ENCODE data around the gene IL9R.
"Not testable (repeated sequence)": the region's sequence is repeated elsewhere in the genome, so short reads cannot be mapped to it uniquely, and the experiment has no call there.

Gene IL9R

DNA sequence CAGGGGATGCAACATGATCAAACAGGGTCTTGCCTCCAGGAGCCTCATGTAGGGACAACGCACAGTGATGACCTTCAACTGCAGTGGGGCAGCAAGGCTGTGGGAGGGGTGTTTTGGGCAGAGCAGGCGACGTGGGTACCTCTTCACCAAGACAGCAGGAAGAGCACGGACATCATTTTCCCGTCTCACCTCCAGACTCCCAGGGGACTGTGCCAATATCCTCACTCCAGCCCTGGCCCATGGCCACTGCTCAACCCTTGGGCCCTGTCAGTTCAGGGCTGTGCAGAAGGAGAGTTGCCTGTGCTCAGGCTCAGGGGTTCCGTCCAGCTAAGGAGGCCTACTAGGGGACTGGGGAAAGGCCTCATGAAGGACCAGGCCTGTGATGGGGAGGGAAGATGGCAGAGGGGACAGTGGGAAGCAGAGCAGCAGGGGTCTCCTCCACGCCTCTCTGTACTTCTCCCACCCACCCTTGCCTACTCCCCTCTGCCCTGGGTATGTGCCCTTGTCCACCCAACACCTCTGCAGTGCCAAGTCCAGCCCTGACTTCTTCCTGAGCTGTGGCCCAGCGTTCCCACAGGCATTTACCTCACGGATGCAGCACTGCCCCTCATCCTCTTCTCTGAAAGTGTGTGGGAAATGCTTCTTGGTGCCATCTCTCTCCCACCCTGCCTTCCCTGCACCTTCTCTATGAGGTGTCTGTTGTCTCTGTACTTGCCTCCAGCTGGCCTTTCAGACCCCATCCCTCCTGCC lies 1.4 kb downstream of the IL9R start:
- no peak for DNase-seq (ENCODE audit: low spot score)

DNA sequence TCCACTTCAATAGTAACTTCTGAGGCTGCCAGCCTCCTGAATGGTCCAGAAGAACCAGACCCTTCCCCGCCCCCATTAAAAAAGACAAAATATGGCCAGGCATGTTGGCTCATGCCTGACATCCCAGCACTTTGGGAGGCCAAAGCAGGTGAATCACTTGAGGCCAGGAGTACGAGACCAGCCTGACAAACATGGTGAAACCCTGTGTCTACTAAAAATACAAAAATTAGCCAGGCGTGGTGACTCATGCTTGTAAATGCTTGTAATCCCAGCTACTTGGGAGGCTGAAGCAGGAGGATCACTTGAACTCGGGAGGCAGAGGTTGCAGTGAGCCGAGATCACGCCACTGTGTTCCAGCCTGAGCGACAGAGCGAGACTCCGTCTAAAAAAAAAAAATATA lies 2.3 kb downstream of the IL9R start:
- DNase-seq (ENCODE audit: low spot score) = not testable (repeated sequence)

DNA sequence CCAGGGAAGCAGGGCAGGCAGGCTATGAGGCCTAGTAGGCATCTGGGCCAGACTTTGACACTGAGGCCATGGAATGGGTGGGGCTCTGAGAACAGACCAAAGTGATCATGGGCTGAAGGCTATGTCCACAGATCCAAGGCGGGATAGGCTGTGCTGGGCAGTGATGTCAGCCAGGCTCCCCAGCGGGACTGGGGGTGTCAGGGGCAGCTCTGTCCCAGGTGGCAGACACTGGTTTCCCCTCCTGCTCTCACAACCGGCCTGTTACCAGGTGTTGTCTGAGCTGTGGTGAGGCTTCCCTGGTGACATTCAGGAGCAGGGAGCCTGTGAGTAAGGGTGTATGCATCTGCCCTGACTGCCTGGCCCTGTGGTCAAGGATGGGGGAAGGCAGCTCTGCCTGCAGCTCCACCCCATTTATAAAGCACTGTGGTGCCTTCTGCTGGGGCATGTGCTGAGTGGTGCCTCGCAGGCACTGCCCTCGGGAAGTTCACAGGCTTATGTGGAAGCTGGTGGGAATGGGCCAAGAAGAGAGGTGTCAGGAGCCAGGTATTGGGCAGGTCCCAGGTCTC lies 2.9 kb downstream of the IL9R start:
- no peak for DNase-seq (ENCODE audit: low spot score)

DNA sequence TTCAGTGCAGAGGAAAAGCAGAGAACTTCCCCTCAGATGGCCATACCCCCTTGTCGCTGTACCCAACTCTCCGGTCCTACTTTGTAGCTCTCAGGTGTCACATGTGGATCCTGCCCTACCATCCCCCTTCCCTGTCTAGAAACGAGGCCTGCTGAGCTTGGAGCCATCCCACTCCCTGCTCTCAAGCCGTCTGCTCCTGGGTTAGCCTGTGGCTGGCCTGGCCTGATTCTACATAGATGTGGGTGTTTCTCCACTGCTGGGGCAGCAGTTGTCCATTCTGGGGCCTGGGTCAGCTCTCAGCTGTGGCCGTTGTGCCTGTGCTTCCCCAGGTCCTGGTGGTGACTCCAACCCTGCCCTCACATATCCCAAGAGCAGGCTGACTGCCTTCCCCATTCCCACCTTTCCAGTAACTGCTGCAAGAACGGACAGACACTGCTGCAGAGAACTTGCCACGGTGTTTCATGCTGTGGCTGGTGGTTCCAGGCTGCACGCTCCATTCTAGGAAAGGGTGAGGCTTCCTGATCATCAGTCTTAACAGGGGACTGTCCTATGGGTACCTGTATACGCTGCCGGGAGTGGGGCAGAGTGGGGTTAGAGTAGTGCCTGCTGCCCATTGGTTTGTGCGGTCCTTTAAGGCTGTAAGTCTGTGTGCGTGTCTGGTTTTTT lies 3.6 kb downstream of the IL9R start:
- DNase-seq (ENCODE audit: low spot score) = no peak

DNA sequence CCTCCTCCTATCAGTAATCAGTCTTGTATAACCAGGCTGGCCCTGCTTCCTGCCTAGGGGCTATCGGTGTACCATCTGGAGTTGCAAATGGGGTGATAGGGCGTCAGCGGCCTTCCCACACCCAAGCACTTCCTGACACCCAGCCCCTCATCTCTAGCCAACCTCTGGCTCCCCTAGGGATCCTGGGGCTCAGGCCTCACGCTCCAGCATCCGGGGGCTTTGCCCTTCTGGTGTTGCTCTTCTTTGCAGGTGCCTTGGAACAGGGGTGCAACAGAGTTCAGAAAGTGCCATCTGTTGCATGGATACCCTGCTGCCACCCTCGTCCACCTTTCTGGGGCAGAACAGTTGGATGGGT lies 4.1 kb downstream of the IL9R start:
- no peak for DNase-seq (ENCODE audit: low spot score)

DNA sequence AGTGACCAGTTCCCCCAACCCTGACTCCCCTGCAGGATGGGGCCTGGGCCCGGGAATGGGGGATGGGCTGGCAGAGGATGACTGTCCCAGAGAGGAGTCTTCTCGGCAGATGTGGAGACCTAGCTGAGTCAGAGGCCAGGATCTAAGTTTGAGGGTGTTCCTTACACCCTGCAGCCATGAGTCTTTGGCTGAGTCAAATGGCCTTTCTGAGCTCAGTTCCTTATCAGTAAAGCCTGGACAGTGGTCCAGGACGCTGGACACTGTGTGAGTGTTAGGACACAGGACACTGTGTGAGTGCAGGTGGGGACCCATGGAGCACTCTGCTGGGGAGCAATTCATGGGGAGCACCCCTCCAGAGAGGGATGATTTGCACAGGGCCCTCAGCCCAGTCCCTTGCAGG lies 5.0 kb downstream of the IL9R start:
- no peak for DNase-seq (ENCODE audit: low spot score)

DNA sequence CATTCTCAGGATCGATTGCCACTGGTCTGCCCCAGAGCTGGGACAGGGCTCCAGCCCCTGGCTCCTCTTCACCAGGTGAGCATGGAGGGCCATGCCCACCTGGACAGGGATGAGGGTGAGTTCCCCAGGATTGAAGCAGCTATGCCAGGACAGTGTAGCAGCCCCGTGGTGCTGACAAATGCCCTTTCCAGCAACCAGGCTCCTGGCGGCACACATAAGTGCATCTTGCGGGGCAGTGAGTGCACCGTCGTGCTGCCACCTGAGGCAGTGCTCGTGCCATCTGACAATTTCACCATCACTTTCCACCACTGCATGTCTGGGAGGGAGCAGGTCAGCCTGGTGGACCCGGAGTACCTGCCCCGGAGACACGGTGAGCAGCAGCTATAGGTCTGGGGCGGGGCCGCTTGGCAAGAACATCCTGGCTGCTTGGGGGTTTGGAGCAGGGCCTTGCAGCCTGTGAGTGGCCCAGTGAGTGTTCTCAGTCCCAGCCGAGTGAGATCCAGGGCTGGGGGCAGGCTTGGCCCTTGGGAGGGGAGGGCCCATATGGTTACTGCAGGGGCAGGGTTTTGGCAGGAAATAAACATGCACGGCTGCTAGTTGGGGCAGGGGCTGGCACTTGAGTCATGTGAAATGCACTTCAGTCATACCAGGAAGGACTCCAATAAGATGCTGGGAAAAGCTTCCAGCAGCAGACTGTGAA lies 6.1 kb downstream of the IL9R start:
- DNase-seq (ENCODE audit: low spot score) = no peak

DNA sequence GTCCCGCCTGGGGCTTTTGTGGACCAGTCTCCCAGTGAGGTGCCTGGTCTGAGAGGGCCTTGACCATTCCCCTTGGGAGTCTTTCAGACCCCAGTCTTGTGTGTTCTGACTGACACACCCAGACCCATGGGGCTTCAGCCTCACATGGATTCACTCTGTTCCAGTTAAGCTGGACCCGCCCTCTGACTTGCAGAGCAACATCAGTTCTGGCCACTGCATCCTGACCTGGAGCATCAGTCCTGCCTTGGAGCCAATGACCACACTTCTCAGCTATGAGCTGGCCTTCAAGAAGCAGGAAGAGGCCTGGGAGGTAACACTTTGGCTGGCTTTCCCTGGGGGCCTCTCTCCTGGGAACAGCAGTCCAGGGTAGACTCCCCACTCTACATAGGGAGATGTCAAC lies 6.8 kb downstream of the IL9R start:
- DNase-seq (ENCODE audit: low spot score) = no peak

DNA sequence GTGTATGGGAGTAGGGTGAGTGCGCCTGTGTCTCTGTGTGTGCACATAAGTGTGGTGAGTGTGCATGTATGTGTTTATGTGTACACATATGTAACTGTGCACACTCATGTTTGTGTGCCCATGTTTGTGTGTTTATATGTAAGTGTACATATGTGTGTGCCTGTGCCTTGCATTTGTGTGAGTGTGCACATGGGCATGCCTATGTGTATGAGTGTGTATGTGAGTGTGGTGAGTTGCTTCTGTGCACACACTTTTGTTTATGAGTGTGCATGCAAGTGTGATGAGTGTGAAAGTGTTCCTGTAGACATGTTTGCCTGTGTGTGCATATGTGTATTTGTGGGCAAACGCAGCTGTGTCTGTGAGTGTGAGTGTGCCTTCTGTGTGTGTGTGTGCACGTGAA lies 7.2 kb downstream of the IL9R start:
- DNase-seq (ENCODE audit: low spot score) = no peak

DNA sequence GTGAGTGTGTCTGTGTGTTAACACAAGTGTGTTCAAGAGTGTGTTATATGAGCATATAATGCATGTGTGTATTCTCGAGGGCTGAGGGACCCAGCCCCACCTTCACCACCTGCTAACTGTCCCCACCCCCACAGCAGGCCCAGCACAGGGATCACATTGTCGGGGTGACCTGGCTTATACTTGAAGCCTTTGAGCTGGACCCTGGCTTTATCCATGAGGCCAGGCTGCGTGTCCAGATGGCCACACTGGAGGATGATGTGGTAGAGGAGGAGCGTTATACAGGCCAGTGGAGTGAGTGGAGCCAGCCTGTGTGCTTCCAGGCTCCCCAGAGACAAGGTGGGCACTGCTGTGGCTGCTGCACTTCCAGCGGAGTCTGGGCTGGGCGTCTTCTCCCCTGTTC lies 7.6 kb downstream of the IL9R start:
- no peak for DNase-seq (ENCODE audit: low spot score)

DNA sequence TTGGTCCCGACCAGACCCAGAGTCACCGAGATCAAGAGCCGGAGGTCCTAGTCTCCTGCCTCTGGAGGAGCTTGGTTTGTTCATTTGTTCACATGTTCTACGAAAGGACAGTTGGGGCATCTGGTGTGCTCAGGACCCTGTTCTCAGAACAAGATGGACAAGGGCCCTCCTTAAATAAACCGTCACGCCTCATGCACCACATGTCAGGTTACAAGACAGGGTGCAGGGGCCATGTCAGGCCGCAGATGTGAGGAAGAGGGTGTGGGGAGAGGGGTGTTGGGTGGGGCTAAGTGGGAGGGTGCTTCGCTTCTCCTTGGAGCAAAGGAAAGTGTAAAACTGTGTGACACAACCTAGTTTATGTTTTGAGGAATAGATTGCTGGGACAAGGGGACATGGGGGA lies 9.0 kb downstream of the IL9R start:
- not testable (repeated sequence) for DNase-seq (ENCODE audit: low spot score)

DNA sequence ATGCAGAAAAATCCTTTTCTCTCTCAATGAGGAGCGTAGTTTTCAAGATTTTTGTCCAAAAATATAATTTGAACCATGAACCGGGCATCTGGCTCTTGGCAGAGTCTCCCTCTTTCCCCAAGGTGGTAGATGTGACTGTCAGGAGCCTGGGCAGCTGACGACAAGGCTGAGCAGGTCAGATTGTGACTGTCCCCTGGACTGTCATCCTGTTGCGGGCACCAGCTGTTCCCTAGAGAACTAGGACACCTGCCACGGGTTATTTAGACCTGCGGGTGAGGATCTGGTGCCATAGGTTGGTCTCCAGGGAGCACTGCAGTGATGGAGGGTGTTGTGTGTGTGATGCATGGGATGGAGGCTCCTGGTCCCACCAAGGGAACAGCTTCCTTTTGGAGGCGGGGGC lies 10.9 kb downstream of the IL9R start:
- DNase-seq (ENCODE audit: low spot score) = not testable (repeated sequence)

DNA sequence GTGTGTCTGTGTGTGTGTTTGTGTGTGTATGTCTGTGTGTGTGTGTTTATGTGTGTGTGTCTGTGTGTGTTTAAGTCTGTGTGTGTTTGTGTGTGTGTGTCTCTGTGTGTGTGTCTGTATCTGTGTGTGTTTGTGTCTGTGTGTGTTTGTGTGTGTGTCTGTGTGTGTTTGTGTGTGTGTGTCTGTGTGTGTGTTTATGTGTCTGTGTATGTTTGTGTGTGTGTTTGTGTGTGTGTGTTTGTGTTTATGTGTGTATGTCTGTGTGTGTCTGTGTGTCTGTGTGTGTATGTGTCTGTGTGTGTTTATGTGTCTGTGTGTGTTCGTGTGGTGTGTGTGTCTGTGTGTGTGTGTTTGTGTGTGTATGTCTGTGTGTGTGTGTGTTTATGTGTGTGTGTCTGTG lies 11.4 kb downstream of the IL9R start:
- DNase-seq (ENCODE audit: low spot score) = no peak

DNA sequence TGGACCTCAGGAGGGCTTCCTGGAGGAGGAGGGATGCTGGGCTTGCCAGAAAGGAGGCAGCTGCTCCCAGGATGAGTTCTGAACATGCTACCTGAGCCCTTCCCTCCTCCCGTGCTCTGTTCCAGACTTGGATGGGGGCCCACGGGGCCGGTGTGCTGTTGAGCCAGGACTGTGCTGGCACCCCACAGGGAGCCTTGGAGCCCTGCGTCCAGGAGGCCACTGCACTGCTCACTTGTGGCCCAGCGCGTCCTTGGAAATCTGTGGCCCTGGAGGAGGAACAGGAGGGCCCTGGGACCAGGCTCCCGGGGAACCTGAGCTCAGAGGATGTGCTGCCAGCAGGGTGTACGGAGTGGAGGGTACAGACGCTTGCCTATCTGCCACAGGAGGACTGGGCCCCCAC lies 12.2 kb downstream of the IL9R start:
- DNase-seq (ENCODE audit: low spot score) = not testable (repeated sequence)

DNA sequence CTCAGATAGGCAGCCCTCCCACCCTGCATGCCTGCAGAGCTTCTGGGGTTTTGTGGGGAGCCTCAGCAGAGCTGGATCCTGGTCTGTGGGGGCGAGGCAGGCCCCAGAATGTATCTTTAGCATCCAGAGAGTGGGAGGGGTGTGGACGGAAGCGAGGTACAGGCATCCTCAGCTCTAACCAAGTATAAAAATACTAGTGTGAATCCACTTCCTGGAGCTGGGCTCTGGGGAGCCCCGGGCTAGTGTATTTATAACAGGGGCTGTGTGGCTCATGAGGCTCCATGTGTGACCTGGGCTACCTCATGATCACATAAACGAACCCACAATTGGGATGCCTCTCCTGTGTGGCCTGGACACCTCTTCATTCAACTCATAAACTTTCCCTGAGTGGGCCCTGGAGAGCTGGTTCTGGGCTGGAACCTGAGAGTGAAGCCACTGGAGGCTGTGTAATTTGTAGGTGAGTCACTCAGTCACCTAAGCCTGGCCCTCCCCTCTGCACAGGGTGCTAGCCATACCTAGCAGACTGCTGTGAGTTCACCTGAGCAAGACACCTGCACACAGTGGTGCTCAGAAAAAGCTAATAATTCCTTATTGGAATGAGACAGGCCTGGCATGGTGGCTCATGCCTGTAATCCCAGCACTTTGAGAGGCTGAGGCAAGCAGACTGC lies 15.9 kb downstream of the IL9R start:
- not testable (repeated sequence) for DNase-seq (ENCODE audit: low spot score)

DNA sequence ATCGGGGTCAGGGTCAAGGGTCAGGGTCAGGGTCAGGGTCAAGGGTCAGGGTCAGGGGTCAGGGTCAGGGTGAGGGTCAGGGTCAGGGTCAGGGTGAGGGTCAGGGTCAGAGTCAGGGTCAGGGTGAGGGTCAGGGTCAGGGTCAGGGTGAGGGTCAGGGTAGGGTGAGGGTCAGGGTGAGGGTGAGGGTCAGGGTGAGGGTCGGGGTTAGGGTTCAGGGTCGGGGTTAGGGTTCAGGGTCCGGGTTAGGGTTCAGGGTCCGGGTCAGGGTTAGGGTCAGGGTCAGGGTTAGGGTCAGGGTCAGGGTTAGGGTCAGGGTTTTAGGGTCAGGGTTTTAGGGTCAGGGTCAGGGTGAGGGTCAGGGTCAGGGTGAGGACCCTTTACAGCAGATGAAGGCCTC lies 22.4 kb downstream of the IL9R start:
- DNase-seq (ENCODE audit: low spot score) = not testable (repeated sequence)

DNA sequence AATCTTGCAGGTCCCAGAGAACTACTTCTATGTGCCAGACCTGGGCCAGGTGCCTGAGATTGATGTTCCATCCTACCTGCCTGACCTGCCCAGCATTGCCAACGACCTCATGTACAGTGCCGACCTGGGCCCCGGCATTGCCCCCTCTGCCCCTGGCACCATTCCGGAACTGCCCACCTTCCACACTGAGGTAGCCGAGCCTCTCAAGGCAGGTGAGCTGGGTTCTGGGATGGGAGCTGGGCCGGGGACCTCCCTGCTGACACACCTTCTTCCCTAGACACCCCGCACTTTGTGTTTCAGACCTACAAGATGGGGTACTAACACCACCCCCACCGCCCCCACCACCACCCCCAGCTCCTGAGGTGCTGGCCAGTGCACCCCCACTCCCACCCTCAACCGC lies 25.5 kb downstream of the IL9R start:
- not testable (repeated sequence) for DNase-seq (ENCODE audit: low spot score)

DNA sequence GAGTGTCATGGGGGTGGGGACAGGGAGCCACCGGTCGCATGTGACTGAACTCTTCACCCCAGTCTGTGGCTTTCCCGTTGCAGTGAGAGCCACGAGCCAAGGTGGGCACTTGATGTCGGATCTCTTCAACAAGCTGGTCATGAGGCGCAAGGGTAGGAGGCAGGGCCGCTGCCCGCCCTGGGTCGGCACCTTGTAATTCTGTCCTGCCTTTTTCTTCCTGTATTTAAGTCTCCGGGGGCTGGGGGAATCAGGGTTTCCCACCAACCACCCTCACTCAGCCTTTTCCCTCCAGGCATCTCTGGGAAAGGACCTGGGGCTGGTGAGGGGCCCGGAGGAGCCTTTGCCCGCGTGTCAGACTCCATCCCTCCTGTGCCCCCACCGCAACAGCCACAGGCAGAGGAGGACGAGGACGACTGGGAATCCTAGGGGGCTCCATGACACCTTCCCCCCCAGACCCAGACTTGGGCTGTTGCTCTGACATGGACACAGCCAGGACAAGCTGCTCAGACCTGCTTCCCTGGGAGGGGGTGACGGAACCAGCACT lies 27.5 kb downstream of the IL9R start:
- DNase-seq (ENCODE audit: low spot score) = not testable (repeated sequence)

DNA sequence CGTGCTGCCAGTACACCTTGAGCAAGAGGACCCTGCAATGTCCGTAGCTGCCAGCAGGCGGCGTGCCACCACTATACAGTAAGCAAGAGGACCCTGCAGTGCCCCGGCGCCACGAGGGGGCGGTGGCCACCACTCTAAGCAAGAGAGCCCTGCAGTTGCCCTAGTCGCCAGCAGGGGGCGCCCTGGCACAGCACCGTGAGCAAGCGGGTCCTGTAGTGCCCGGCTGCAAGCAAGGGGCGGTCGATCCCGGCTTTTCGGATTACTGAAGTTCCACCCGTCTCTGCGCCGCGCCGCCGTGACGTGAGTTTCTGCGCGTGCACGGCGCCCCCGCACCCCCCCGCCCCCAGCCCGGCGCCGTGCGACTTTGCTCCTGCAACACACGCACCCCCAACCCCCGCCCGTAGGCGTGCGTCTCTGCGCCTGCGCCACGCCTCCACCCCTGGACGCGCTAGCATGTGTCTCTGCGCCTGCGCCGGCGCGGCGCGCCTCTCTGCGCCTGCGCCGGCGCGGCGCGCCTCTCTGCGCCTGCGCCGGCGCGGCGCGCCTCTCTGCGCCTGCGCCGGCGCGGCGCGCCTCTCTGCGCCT lies 31.2 kb downstream of the IL9R start:
- DNase-seq (ENCODE audit: low spot score) = not testable (repeated sequence)

DNA sequence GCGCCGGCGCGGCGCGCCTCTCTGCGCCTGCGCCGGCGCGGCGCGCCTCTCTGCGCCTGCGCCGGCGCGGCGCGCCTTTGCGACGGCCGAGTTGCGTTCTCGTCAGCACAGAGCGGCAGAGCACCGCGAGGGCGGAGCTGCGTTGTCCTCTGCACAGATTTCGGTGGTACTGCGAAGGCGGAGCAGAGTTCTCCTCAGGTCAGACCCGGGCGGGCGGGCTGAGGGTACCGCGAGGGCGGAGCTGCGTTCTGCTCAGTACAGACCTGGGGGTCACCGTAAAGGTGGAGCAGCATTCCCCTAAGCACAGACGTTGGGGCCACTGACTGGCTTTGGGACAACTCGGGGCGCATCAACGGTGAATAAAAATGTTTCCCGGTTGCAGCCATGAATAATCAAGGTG lies 31.8 kb downstream of the IL9R start:
- DNase-seq (ENCODE audit: low spot score) = not testable (repeated sequence)

DNA sequence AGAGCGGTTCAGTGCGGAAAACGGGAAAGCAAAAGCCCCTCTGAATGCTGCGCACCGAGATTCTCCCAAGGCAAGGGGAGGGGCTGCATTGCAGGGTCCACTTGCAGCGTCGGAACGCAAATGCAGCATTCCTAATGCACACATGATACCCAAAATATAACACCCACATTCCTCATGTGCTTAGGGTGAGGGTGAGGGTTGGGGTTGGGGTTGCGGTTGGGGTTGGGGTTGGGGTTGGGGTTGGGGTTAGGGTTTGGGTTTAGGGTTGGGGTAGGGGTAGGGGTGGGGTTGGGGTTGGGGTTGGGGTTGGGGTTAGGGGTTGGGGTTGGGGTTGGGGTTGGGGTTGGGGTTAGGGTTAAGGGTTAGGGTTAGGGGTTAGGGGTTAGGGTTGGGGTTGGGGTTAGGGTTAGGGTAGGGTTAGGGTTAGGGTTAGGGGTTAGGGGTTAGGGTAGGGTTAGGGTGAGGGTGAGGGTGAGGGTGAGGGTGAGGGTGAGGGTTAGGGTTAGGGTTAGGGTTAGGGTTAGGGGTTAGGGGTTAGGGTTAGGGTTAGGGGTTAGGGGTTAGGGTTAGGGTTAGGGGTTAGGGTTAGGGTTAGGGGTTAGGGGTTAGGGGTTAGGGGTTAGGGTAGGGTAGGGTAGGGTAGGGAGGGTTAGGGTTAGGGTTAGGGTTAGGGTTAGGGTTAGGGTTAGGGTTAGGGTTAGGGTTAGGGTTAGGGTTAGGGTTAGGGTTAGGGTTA lies 32.4 kb downstream of the IL9R start:
- not testable (repeated sequence) for DNase-seq (ENCODE audit: low spot score)
